ENCODE measurements around the gene DOC2A. TPM values are rescaled to one million over a fixed set of nuclear protein-coding genes. Genes with fewer than 3 reads are reported as not detected.
A peak's percentile ranks its signal among the peaks of the same experiment; 100 is the strongest.

The DOC2A gene
- total RNA-seq, 1 experiment from 2014 or later, result 3.2 TPM

- Histone ChIP-seq H3K4me1 (ENCODE audit: insufficient read depth, low read length, poor library complexity, severe bottlenecking) (peaks cover 16% of the 10 kb centered on the region), H3K4me3 (ENCODE audit: low read depth, low read length, poor library complexity, severe bottlenecking) (no peak overlapping the region), H3K9me3 (ENCODE audit: low read depth, low read length, poor library complexity, severe bottlenecking) (peaks cover 6% of the 10 kb centered on the region), H3K27ac (ENCODE audit: low read depth, low read length, poor library complexity, severe bottlenecking) (peak overlapping the region; percentile 41), H3K36me3 (ENCODE audit: insufficient read depth, low read length, poor library complexity, severe bottlenecking) (peaks cover 11% of the 10 kb centered on the region), H3K27me3 (replicated peaks; ENCODE audit: insufficient read depth, low read depth, low read length, poor library complexity) (no peaks in the 10 kb centered on the region)
- DNase-seq (ENCODE audit: low spot score), result no peak
- CTCF ChIA-PET, result interaction anchor here (1.1 kb wide), 1 partner anchor 13 kb away, joined by 3 read pairs; no protein-coding TSS in a partner anchor
- POLR2A ChIA-PET (ENCODE audit: low non-redundant PET), result interaction anchor here (0.5 kb wide), 1 partner anchor 10 kb away, joined by 3 read pairs; no protein-coding TSS in a partner anchor
- TF ChIP-seq EZH2 (IDR thresholded peaks at IDR 0.05; ENCODE audit: borderline replicate concordance, low read depth, low read length, poor library complexity, severe bottlenecking), result no peak
- no peak for TF ChIP-seq CTCF (conservative IDR thresholded peaks at IDR 0.05; ENCODE audit: low read depth, low read length)
- BruUV-seq (replicated peaks), result no TSS peak
- intact Hi-C loops (cut with micrococcal nuclease; ENCODE audit: unreplicated experiment), result loop anchor here (5.0 kb wide), 1 partner anchor 46 kb away; the partner anchor contains the start of gene KCTD13
Observed at GRCh38 chr16:29972992-29973383, 37.8 kb downstream of the DOC2A start.

- no peak overlapping the region for H3K4me3 ChIP-seq (ENCODE audit: low read depth, low read length, poor library complexity, severe bottlenecking)
- H3K27me3 ChIP-seq (replicated peaks; ENCODE audit: insufficient read depth, low read depth, low read length, poor library complexity), result no peaks in the 10 kb centered on the region
- H3K27ac ChIP-seq (ENCODE audit: low read depth, low read length, poor library complexity, severe bottlenecking), result no peak overlapping the region
- DNase-seq (ENCODE audit: low spot score), result no peak
- H3K36me3 ChIP-seq (ENCODE audit: insufficient read depth, low read length, poor library complexity, severe bottlenecking), result peaks cover 6% of the 10 kb centered on the region
- H3K4me1 ChIP-seq (ENCODE audit: insufficient read depth, low read length, poor library complexity, severe bottlenecking), result peaks cover 16% of the 10 kb centered on the region
- no peak for TF ChIP-seq EZH2 (IDR thresholded peaks at IDR 0.05; ENCODE audit: borderline replicate concordance, low read depth, low read length, poor library complexity, severe bottlenecking)
- no peak for TF ChIP-seq CTCF (conservative IDR thresholded peaks at IDR 0.05; ENCODE audit: low read depth, low read length)
- POLR2A ChIA-PET (ENCODE audit: low non-redundant PET), result interaction anchor here (0.5 kb wide), 1 partner anchor 44 kb away, joined by 3 read pairs; no protein-coding TSS in a partner anchor
- CTCF ChIA-PET, result interaction anchor here (1.1 kb wide), 1 partner anchor 13 kb away, joined by 3 read pairs; no protein-coding TSS in a partner anchor
- no TSS peak for BruUV-seq (replicated peaks)
- intact Hi-C loops (cut with micrococcal nuclease; ENCODE audit: unreplicated experiment), result loop anchor here (5.0 kb wide), 1 partner anchor 45 kb away; the partner anchor contains the start of gene KCTD13
- H3K9me3 ChIP-seq (ENCODE audit: low read depth, low read length, poor library complexity, severe bottlenecking), result peaks cover 6% of the 10 kb centered on the region
Observed at GRCh38 chr16:29972500-29972899, 38.3 kb downstream of the DOC2A start.

- POLR2A ChIA-PET (ENCODE audit: low non-redundant PET), result no interaction called here
- peaks cover 4% of the 10 kb centered on the region for H3K36me3 ChIP-seq (ENCODE audit: insufficient read depth, low read length, poor library complexity, severe bottlenecking)
Observed at GRCh38 chr16:29971304-29971703, 39.5 kb downstream of the DOC2A start.

More at GRCh38 chr16:29971304-29971703, 39.5 kb downstream of the DOC2A start:
- peaks cover 12% of the 10 kb centered on the region for H3K4me1 ChIP-seq (ENCODE audit: insufficient read depth, low read length, poor library complexity, severe bottlenecking)
- H3K27ac ChIP-seq (ENCODE audit: low read depth, low read length, poor library complexity, severe bottlenecking), result no peak overlapping the region
- CTCF ChIA-PET, result no interaction called here
- TF ChIP-seq EZH2 (IDR thresholded peaks at IDR 0.05; ENCODE audit: borderline replicate concordance, low read depth, low read length, poor library complexity, severe bottlenecking) (no peak), CTCF (conservative IDR thresholded peaks at IDR 0.05; ENCODE audit: low read depth, low read length) (no peak)
- BruUV-seq (replicated peaks), result no TSS peak
- DNase-seq (ENCODE audit: low spot score), result no peak
- intact Hi-C loops (cut with micrococcal nuclease; ENCODE audit: unreplicated experiment), result loop anchor here (5.0 kb wide), 1 partner anchor 44 kb away; the partner anchor contains the start of gene KCTD13
- no peaks in the 10 kb centered on the region for H3K27me3 ChIP-seq (replicated peaks; ENCODE audit: insufficient read depth, low read depth, low read length, poor library complexity)
- no peak overlapping the region for H3K4me3 ChIP-seq (ENCODE audit: low read depth, low read length, poor library complexity, severe bottlenecking)
- peaks cover 6% of the 10 kb centered on the region for H3K9me3 ChIP-seq (ENCODE audit: low read depth, low read length, poor library complexity, severe bottlenecking)

Measured in A673 (cell line).